MM.1S (cell line): ENCODE data around the gene POLR3G.

Source experiments
- CTCF ChIP-seq: fragments of 300-600 bp; sonication (generic); IDR thresholded peaks from 2 replicates; pipeline ENCODE4 v1.5.1; 2016; ENCODE audit warnings: antibody characterized with exemption, low read length, mixed read lengths
- EZH2 ChIP-seq: fragments of 300-600 bp; sonication (generic); optimal IDR thresholded peaks from 2 replicates; pipeline ENCODE3; 2017; ENCODE audit warnings: low read depth, mild to moderate bottlenecking, antibody characterized with exemption, low read length, mixed read lengths

GRCh38 chr5:90529194-90529938, 54.7 kb downstream of the POLR3G start, which contains the start of gene LYSMD3:
- TF ChIP-seq CTCF: no peak
- no peak for TF ChIP-seq EZH2
